ENCODE data around the gene B4GALT3. TPM values are rescaled to one million over a fixed set of nuclear protein-coding genes. Genes with fewer than 3 reads are reported as not detected.

B4GALT3 gene
- total and polyA plus RNA-seq, 2 donors (not counting 3 experiments of a cell fraction or from before 2014, with no cell fraction given), result 39.5 to 60.4 TPM

DNA sequence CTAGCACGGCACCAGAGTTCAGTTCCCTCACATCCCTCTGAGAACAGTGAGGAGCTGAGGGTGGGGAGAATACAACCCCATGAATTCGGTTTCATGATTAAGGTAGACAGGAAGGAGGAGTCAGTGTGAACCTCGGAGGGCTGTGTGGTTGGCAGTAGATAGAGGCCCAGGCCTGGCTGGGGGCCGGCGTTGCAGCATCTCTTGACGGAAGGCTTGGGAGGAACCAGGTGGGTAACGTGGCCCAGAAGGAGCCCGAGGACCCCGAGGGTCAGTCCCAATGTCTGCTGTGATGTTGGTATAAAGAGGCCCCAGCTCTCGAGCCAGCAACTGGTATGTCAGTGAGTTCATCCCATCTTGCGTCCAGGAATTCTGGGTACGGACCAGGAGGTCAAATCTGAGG lies 5.6 kb downstream of the B4GALT3 start:
- CTCF ChIA-PET, result interaction anchor here (1.7 to 2.3 kb wide), 3 partner anchors 10 to 210 kb away, joined by 5 to 8 read pairs (median 8); partner anchors contain the start of gene NDUFS2
- Histone ChIP-seq H3K27ac (ENCODE audit: insufficient read depth, low read depth, low read length) (no peak overlapping the region), H3K9me3 (replicated peaks; ENCODE audit: control insufficient read depth, insufficient read depth, low read length) (no peaks in the 10 kb centered on the region), H3K4me2 (ENCODE audit: insufficient read depth, low read length) (no peak overlapping the region), H4K20me1 (replicated peaks; ENCODE audit: control insufficient read depth, extremely low read depth, insufficient read depth, low read length) (no peaks in the 10 kb centered on the region), H3K36me3 (ENCODE audit: control insufficient read depth in 2 of 2, extremely low read depth in 1 of 2, insufficient read depth in 2 of 2, low read length in 2 of 2) (peaks cover 11 to 24% of the 10 kb centered on the region in 2 experiments), H2AFZ (ENCODE audit: low read depth, low read length) (no peak overlapping the region), H3K27me3 (ENCODE audit: control insufficient read depth in 2 of 2, insufficient read depth in 2 of 2, low read length in 2 of 2) (no peaks in the 10 kb centered on the region), H3K4me1 (ENCODE audit: control insufficient read depth, extremely low read depth, insufficient read depth, low read length) (peaks cover 12% of the 10 kb centered on the region), H3K9ac (replicated peaks; ENCODE audit: extremely low read depth, insufficient read depth, low read length) (no peak overlapping the region), H3K9me1 (replicated peaks; ENCODE audit: control insufficient read depth, extremely low read depth, insufficient read depth, low read length) (no peaks in the 10 kb centered on the region), H3K4me3 (replicated peaks in 1 of 3; ENCODE audit: insufficient read depth in 1 of 3, low read depth in 1 of 3, low read length in 3 of 3) (no peak overlapping the region), H3K79me2 (ENCODE audit: control insufficient read depth, insufficient read depth, low read length) (peaks cover 7% of the 10 kb centered on the region)
- TF ChIP-seq GATA2 (IDR thresholded peaks at IDR 0.05; ENCODE audit: insufficient read depth, insufficient read length, low read depth, low read length), result no peak
- TF ChIP-seq FOS (IDR thresholded peaks at IDR 0.05; ENCODE audit: borderline replicate concordance, insufficient read depth, low read length), result no peak
- TF ChIP-seq, protein P1, sequence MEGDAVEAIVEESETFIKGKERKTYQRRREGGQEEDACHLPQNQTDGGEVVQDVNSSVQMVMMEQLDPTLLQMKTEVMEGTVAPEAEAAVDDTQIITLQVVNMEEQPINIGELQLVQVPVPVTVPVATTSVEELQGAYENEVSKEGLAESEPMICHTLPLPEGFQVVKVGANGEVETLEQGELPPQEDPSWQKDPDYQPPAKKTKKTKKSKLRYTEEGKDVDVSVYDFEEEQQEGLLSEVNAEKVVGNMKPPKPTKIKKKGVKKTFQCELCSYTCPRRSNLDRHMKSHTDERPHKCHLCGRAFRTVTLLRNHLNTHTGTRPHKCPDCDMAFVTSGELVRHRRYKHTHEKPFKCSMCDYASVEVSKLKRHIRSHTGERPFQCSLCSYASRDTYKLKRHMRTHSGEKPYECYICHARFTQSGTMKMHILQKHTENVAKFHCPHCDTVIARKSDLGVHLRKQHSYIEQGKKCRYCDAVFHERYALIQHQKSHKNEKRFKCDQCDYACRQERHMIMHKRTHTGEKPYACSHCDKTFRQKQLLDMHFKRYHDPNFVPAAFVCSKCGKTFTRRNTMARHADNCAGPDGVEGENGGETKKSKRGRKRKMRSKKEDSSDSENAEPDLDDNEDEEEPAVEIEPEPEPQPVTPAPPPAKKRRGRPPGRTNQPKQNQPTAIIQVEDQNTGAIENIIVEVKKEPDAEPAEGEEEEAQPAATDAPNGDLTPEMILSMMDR (IDR thresholded peaks at IDR 0.05; ENCODE audit: extremely low read depth in 1 of 2, insufficient read depth in 1 of 2, low read depth in 1 of 2, low read length in 2 of 2), result no peak
- TF ChIP-seq EZH2 (IDR thresholded peaks at IDR 0.05; ENCODE audit: borderline replicate concordance, low read depth, low read length, severe bottlenecking), result no peak
- TF ChIP-seq POLR2A (IDR thresholded peaks at IDR 0.05; ENCODE audit: low read depth, low read length), result no peak
- TF ChIP-seq POLR2AphosphoS5 (IDR thresholded peaks at IDR 0.05; ENCODE audit: insufficient read depth, low read depth, low read length), result no peak
- no peak for TF ChIP-seq JUN (IDR thresholded peaks at IDR 0.05; ENCODE audit: borderline replicate concordance, insufficient read depth, insufficient read length, low read depth)
- TF ChIP-seq, protein P2, sequence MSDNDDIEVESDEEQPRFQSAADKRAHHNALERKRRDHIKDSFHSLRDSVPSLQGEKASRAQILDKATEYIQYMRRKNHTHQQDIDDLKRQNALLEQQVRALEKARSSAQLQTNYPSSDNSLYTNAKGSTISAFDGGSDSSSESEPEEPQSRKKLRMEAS (IDR thresholded peaks at IDR 0.05; ENCODE audit: insufficient read depth, insufficient read length), result no peak
- no peak for TF ChIP-seq MYC (IDR thresholded peaks at IDR 0.05; ENCODE audit: low read depth, low read length)
- DNase-seq (ENCODE audit: low read depth, low spot score) (no peak), FAIRE-seq (no peak)
- intact Hi-C loops (cut with micrococcal nuclease) (no loop called here), dilution Hi-C loops (cut with MboI; ENCODE audit: extremely low pct_ligation_motif_present, low sequenced_read_pairs) (no loop called here)
- POLR2A ChIA-PET, result no interaction called here
- BruUV-seq (replicated peaks), result TSS peak; percentile 7
